GM18873 (cell line): ENCODE results near the gene UMAD1.
"Not testable (repeated sequence)": the region's sequence is repeated elsewhere in the genome, so short reads cannot be mapped to it uniquely, and the experiment has no call there.

Experiments used
- ATAC-seq: cut with Tn5 transposase; IDR thresholded peaks from one replicate; pipeline ENCODE4 v1.9.1; 2021; ENCODE audit warnings: mild to moderate bottlenecking, moderate library complexity, moderate number of reproducible peaks; ENCODE audit not compliant: unreplicated experiment, low FRiP score

Gene UMAD1

GRCh38 chr7:7792056-7792455 lies 151.5 kb downstream of the UMAD1 start:
- no peak for ATAC-seq

GRCh38 chr7:7793249-7793648 lies 152.7 kb downstream of the UMAD1 start:
- ATAC-seq: no peak

DNA sequence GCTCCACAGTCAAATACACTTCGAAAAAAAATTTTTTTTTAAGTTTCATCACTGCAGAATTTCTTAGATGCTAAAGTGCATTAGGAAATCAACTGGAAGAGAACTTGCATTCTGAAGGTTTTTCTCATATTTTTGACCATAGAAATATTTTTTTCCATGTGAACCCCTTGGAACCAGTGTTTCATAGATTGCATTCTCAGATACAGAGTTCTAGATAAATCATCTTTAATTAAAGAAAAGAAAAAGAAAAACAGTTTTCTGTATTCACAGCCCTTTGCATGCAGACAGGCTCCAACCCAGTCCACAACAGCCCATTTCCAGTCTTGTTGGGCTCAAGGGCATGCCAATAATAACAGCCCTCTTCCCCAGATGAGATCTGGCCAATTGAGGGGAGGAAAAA lies 153.4 kb downstream of the UMAD1 start:
- no peak for ATAC-seq

DNA sequence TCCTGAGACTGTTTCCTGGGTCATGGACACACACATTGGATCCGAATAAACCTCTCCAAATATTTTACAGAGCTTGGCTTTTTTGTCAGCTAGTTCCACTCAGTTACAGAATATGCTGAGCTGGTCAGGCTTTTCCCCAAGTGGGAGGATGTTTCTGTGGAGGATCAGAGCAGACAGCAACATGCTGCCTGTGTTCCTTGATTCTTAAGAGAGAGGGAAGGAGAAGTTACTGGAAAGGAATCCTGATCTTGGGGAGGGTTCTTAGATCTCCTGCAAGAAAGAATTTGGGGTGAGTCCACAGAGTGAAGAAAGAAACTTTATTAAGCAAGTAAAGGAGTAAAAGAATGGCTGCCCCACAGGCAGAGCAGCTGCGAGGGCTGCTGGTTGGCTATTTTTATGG lies 154.7 kb downstream of the UMAD1 start:
- ATAC-seq: no peak

GRCh38 chr7:7795630-7796121 lies 155.1 kb downstream of the UMAD1 start:
- no peak for ATAC-seq

GRCh38 chr7:7798510-7798909 lies 158.0 kb downstream of the UMAD1 start:
- no peak for ATAC-seq

DNA sequence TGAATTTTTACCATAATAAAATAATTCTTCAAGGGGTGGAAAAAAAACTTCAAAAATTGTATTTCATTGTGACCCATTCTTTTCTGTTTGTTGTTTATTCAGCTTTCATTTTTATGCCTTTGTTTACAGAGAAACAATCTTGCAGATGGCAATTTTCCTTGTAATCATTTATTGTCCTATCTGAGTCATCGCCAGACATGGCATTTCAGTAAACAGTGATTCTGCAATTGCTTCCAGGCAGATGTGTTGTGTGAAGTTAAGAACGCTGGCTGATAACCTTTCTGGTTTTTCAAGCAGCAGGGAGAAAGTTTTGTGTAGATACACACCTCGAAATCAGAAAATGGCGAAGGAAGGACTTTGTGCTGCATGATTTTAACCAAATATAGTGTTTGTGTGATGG lies 158.6 kb downstream of the UMAD1 start:
- ATAC-seq: no peak

GRCh38 chr7:7802531-7802930 lies 162.0 kb downstream of the UMAD1 start:
- no peak for ATAC-seq

- ATAC-seq: peak; percentile 64
Measured at GRCh38 chr7:7803715-7804178, 163.2 kb downstream of the UMAD1 start.

DNA sequence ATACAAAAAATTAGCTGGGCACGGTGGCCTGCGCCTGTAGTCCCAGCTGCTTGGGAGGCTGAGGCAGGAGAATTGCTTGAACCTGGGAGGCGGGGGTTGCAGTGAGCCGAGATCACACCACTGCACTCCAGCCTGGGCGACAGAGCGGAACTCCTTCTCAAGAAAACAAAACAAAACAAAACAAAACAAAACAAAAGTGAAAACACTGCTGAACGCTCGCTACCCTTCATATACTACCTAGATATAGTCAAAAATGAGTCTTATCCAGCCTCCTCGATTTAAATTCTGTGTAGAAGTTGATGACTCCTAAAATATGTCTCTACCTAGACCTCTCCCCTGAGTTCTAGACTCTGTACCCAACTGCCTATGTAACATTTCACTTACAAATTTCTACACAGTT lies 164.3 kb downstream of the UMAD1 start:
- ATAC-seq: not testable (repeated sequence)

- ATAC-seq: no peak
Measured at GRCh38 chr7:7805511-7806153, 165.1 kb downstream of the UMAD1 start.

DNA sequence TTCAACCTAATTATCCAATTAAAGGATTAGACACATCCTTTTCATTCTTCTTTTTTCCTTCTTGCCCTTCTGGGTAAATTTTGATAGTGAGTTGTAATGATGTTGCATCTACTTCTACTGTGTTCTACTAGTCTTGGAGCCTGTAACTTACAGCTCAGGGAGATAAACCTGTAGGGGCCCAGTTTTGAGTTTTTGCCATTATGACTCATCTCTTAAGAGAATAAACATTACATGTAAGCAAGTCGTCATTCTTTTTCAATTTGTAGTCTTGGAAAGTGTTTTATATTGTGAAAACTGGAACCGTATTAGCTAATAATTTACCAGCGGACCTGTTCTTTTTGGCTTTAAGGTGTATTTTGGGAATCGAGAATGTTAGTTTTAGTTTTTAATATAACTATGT lies 167.6 kb downstream of the UMAD1 start:
- no peak for ATAC-seq

GRCh38 chr7:7808626-7809025 lies 168.1 kb downstream of the UMAD1 start:
- no peak for ATAC-seq

GRCh38 chr7:7810380-7810779 lies 169.8 kb downstream of the UMAD1 start:
- no peak for ATAC-seq

DNA sequence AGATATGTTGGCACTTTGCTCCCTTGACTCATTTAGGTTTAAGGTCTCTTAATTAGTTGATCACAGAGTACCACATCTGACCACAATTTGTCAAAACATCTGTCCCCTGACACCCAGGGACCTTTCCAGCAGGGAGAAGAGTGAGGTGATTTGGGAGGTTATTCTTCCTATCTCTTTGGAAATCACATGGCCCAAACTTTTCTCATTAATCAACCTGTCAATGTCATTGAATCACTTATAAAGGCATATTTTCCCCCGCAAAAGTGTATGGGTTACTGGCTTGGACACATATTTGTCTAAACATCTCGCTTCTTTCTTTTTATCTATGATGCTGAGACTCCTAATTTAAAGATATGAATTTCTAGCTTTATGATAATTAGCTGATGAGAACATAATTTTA lies 170.3 kb downstream of the UMAD1 start:
- no peak for ATAC-seq

DNA sequence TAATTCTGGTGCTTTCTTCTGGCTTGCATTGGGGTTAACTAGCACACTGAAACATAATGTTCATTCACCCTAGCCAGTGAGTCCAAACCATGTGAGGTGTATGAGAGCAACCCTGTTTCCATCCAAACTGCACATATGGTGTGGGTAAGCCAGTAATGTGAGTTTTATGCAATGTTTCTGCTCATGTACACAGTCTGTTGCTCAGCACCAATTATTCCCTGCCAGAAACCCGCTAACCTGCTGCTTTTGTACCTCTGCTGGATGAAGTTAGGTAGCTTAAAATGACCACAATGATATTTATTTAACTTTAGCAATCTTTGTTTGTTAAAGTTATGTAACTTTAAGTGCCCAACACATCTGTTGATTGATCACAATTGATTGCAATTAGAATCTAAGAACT lies 171.6 kb downstream of the UMAD1 start:
- ATAC-seq: no peak

- ATAC-seq: no peak
Measured at GRCh38 chr7:7815395-7815794, 174.8 kb downstream of the UMAD1 start.

GRCh38 chr7:7816084-7816483 lies 175.5 kb downstream of the UMAD1 start:
- peak; percentile 34 for ATAC-seq

DNA sequence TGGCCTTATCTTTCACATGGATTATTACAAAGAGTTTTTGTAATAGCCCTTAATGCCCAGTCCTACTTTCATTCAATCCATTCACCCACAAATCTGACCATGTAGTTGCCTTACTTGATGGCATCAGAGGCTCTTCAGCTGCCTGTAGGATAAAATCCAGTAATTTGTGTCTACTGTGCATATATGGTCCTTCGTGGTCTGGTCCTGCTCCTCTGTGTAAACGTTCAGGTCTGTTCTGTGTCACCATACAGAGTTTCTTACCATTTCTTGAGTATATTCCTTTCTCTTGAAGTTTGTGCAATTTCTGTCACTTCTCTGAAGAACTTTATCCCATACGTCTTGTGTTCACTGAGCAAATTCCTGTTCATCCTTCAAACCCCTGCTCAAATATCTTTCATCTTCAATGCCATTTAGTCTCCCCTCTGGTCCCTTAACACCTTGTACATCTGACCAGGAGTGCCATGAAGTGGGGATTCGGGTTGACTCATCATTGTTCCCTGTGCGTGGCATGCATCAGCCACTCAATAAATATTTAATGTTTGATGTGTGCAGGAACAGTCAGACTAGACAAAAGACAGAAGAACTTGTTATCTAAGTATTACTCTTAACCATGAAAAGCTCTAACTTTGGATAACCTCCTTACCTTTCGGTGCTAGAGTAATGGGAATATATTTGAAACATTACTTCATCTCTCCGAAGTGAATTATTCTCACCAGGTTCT lies 176.4 kb downstream of the UMAD1 start:
- ATAC-seq: no peak

- no peak for ATAC-seq
Measured at GRCh38 chr7:7817748-7818147, 177.2 kb downstream of the UMAD1 start.

DNA sequence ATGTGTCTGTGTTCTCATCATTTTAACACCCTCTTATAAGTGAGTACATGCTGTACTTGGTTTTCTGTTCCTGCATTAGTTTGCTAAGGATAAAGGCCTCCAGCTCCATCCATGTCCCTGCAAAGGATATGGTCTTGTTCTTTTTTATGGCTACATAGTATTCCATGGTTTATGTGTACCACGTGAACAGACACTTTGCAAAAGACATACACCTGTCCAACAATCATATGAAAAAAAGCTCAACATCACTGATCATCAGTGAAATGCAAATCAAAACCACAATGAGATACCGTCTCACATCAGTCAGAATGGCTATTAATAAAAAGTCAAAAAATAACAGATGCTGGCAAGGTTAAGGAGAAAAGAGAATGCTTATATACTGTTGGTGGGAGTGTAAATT lies 177.6 kb downstream of the UMAD1 start:
- not testable (repeated sequence) for ATAC-seq
